BLaER1 (cell line): ENCODE measurements around the gene ATP5PD.
"Not testable (repeated sequence)": the region's sequence is repeated elsewhere in the genome, so short reads cannot be mapped to it uniquely, and the experiment has no call there.

Experiments used
- H3K27ac ChIP-seq: shearing (Covaris generic); formaldehyde crosslinking; 2 replicates; pipeline ENCODE4 v1.8.1; 2022
- H3K27me3 ChIP-seq: shearing (Covaris generic); formaldehyde crosslinking; 2 replicates; pipeline ENCODE4 v1.8.1; 2022
- H3K36me3 ChIP-seq: shearing (Covaris generic); formaldehyde crosslinking; 2 replicates; pipeline ENCODE4 v1.8.1; 2022
- H3K4me1 ChIP-seq: shearing (Covaris generic); formaldehyde crosslinking; 2 replicates; pipeline ENCODE4 v1.8.1; 2022
- H3K4me2 ChIP-seq: shearing (Covaris generic); formaldehyde crosslinking; 2 replicates; pipeline ENCODE4 v1.8.1; 2022
- H3K4me3 ChIP-seq: shearing (Covaris generic); formaldehyde crosslinking; 2 replicates; pipeline ENCODE4 v1.8.1; 2022
- H3K9ac ChIP-seq: shearing (Covaris generic); formaldehyde crosslinking; 2 replicates; pipeline ENCODE4 v1.8.1; 2022
- H3K9me3 ChIP-seq: shearing (Covaris generic); formaldehyde crosslinking; 2 replicates; pipeline ENCODE4 v1.8.1; 2022
- H4K20me1 ChIP-seq: shearing (Covaris generic); formaldehyde crosslinking; 2 replicates; pipeline ENCODE4 v1.8.1; 2022
- Cebpa-rat ChIP-seq: shearing (Covaris generic); IDR thresholded peaks from 2 replicates; pipeline ENCODE4 v1.8.1; 2022

The ATP5PD gene

GRCh38 chr17:75059369-75060345 lies 12.9 kb upstream of the ATP5PD start:
- Histone ChIP-seq H4K20me1 (no peaks in the 10 kb centered on the region), H3K4me3 (no peak overlapping the region), H3K9ac (peak overlapping the region; percentile 44; the same call in 1 of the 2 replicates), H3K4me2 (peak overlapping the region; percentile 47), H3K27ac (peak overlapping the region; percentile 77), H3K27me3 (no peaks in the 10 kb centered on the region), H3K4me1 (peaks cover 13% of the 10 kb centered on the region), H3K9me3 (no peaks in the 10 kb centered on the region), H3K36me3 (peaks cover 85% of the 10 kb centered on the region)
- TF ChIP-seq Cebpa-rat: no peak

- H3K9me3 ChIP-seq: no peaks in the 10 kb centered on the region
- no peak overlapping the region for H3K27ac ChIP-seq
- peaks cover 71% of the 10 kb centered on the region for H3K36me3 ChIP-seq
- H3K4me2 ChIP-seq: no peak overlapping the region
- no peak for TF ChIP-seq Cebpa-rat
- no peaks in the 10 kb centered on the region for H4K20me1 ChIP-seq
- no peak overlapping the region for H3K9ac ChIP-seq
- peaks cover 17% of the 10 kb centered on the region for H3K4me1 ChIP-seq
- H3K27me3 ChIP-seq: no peaks in the 10 kb centered on the region
- no peak overlapping the region for H3K4me3 ChIP-seq
Observed at GRCh38 chr17:75051941-75052340, 5.2 kb upstream of the ATP5PD start.

DNA sequence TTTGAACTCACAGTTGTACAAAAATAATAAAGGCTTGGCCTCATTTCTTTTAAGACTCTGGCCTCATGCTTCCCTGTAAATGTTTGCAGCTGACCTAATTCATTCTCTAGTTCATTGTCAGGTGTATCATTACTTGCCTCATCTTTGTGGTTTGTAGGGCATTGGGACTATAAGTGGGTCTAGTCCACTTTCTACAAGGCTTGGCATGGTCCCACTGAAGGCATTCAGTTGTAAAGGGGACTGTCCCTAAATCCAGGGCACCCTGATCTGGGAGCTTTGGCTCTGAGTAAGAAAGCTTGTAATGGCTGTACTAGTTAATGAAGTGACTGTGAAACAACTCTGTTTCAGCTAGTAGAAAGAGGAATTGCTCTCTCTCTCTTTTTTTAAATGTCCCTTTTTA lies 2.9 kb upstream of the ATP5PD start:
- H3K36me3 ChIP-seq: peaks cover 48% of the 10 kb centered on the region
- H3K4me3 ChIP-seq: no peak overlapping the region
- no peak overlapping the region for H3K27ac ChIP-seq
- H3K9ac ChIP-seq: no peak overlapping the region
- no peaks in the 10 kb centered on the region for H3K9me3 ChIP-seq
- 0 out of 2 replicates have a peak, but pooled peaks cover 5% of the 10 kb centered on the region for H4K20me1 ChIP-seq
- peaks cover 27% of the 10 kb centered on the region for H3K4me1 ChIP-seq
- no peaks in the 10 kb centered on the region for H3K27me3 ChIP-seq
- H3K4me2 ChIP-seq: no peak overlapping the region
- TF ChIP-seq Cebpa-rat: no peak

GRCh38 chr17:75049057-75049456 lies 2.3 kb upstream of the ATP5PD start:
- peak overlapping the region; percentile 99 for H3K4me2 ChIP-seq
- H3K27me3 ChIP-seq: no peaks in the 10 kb centered on the region
- no peak overlapping the region for H3K27ac ChIP-seq
- TF ChIP-seq Cebpa-rat: no peak
- no peak overlapping the region for H3K4me3 ChIP-seq
- H3K9ac ChIP-seq: no peak overlapping the region
- 0 out of 2 replicates have a peak, but pooled peaks cover 5% of the 10 kb centered on the region for H4K20me1 ChIP-seq
- H3K4me1 ChIP-seq: peaks cover 27% of the 10 kb centered on the region
- H3K9me3 ChIP-seq: no peaks in the 10 kb centered on the region
- peaks cover 42% of the 10 kb centered on the region for H3K36me3 ChIP-seq

DNA sequence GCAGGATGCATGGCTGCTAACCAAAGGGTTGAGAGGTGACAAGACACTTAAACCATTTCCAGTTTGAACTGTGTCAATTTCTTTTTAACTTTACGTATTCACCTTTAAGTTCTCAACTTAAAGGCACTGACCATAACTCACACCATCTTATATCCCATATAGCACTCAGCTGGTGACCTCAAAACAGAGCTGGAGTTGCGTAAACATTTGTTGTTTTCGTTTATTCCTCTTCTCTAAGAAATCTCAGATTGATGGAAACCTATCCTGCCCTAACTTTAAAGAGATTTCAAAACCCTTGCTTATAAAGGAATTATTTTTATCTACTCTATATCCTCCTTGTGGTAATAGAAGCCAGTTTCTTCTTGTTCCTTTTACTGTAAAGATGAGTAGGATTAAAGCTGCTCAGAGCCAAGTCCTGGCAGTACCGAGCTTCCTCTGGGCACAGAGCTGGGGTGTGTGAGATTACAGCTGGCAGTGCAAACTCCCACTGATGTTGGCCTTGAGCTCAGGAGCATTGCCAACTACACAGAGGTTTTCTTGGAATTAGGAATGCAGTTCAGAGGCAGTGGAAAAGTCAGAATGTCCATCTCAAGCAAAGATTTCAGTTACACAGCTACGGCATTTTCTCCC lies 1.6 kb upstream of the ATP5PD start:
- no peak for TF ChIP-seq Cebpa-rat
- Histone ChIP-seq H3K4me3 (peak overlapping the region; percentile 97), H4K20me1 (peaks cover 5% of the 10 kb centered on the region; the same call in 1 of the 2 replicates), H3K4me2 (peak overlapping the region; percentile 99), H3K27me3 (no peaks in the 10 kb centered on the region), H3K27ac (no peak overlapping the region), H3K36me3 (peaks cover 35% of the 10 kb centered on the region), H3K4me1 (peaks cover 27% of the 10 kb centered on the region), H3K9me3 (no peaks in the 10 kb centered on the region), H3K9ac (peak overlapping the region; percentile 89; the same call in 1 of the 2 replicates)

DNA sequence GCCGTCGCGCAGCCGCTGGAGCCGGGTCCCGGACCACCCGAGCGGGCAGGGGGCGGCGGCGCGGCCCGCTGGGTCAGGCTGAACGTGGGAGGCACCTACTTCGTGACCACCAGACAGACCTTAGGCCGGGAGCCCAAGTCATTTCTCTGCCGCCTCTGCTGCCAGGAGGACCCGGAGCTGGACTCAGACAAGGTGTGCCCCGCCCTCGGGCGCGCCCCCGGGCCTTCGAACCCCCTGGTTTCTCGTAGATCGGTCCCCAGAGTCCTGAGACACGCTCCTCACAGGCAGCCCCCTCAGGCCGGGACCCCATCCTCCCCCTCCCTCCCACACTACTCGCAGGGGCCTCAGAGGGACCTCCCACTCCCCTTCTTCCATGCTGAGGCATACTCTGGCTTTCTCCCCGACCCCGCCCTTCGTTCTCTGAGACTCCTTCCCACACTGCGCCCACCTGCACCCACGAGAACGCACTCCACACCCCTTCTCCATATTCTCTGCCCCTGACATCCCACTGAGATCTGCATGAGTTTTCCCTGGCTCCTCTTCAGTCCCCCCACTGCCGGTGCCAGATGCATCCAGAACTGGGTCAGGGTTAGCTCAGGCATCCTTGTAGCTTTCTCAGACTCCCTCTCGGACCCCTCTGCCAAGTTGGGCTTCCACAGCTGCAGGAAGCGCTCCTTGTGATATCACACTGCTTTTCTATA lies 779 bp upstream of the ATP5PD start:
- TF ChIP-seq Cebpa-rat: no peak
- no peaks in the 10 kb centered on the region for H3K9me3 ChIP-seq
- peak overlapping the region; percentile 89 for H3K9ac ChIP-seq
- peaks cover 27% of the 10 kb centered on the region for H3K4me1 ChIP-seq
- H4K20me1 ChIP-seq: peaks cover 13% of the 10 kb centered on the region; the same call in 1 of the 2 replicates
- H3K36me3 ChIP-seq: peaks cover 28% of the 10 kb centered on the region
- H3K4me2 ChIP-seq: peak overlapping the region; percentile 99
- peak overlapping the region; percentile 97 for H3K4me3 ChIP-seq
- H3K27me3 ChIP-seq: no peaks in the 10 kb centered on the region
- peak overlapping the region; percentile 81 for H3K27ac ChIP-seq

DNA sequence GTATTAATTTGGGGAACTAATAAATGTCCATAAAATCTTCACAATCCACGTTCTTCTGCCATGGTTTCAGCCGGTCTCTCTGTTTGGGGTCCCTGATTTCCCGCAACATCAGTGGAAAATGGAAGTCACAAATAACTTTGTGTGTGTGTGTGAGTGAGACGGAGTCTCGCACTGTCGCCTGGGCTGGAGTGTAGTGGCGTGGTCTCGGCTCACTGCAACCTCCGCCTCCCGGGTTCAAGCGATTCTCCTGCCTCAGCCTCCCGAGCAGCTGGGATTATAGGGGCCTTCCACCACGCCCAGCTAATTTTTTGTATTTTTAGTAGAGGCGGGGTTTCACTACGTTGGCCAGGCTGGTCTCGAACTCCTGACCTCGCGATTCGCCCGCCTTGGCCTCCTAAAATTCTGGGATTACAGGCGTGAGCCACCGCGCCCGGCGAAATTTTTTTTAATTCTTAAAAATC lies 793 bp downstream of the ATP5PD start:
- H4K20me1 ChIP-seq: peaks cover 13% of the 10 kb centered on the region; the same call in 1 of the 2 replicates
- peak overlapping the region; percentile 81 for H3K27ac ChIP-seq

GRCh38 chr17:75044716-75045115 lies 2.1 kb downstream of the ATP5PD start:
- no peaks in the 10 kb centered on the region for H3K9me3 ChIP-seq
- H3K9ac ChIP-seq: no peak overlapping the region
- no peak overlapping the region for H3K27ac ChIP-seq
- H3K27me3 ChIP-seq: no peaks in the 10 kb centered on the region
- H3K4me3 ChIP-seq: no peak overlapping the region
- H4K20me1 ChIP-seq: peaks cover 13% of the 10 kb centered on the region; the same call in 1 of the 2 replicates
- H3K4me2 ChIP-seq: no peak overlapping the region
- peaks cover 27% of the 10 kb centered on the region for H3K4me1 ChIP-seq
- peaks cover 36% of the 10 kb centered on the region for H3K36me3 ChIP-seq
- TF ChIP-seq Cebpa-rat: no peak

More for the DNA sequence above, 793 bp downstream of the ATP5PD start:
- H3K9ac ChIP-seq: peak overlapping the region; percentile 89
- peak overlapping the region; percentile 91 for H3K4me2 ChIP-seq
- H3K36me3 ChIP-seq: peaks cover 31% of the 10 kb centered on the region
- H3K27me3 ChIP-seq, H3K9me3 ChIP-seq: not testable (repeated sequence)
- H3K4me3 ChIP-seq: peak overlapping the region; percentile 97
- H3K4me1 ChIP-seq: peaks cover 27% of the 10 kb centered on the region

DNA sequence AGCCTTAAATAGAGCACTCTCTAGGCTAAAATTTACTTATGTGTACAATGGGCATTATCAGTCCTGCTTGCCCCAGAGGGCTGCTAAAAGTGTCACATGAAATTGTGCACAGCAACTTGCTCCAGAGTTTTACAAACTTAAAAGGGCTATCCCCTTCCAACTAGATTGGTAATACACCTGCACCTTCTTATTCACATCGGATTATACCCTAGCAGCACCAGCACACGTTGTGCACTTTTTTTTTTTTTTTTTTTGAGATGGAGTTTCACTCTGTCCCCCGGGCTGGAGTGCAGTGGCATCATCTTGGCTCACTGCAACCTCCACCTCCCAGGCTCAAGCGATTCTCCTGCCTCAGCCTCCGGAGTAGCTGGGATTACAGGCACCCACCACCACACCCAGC lies 3.0 kb downstream of the ATP5PD start:
- peaks cover 38% of the 10 kb centered on the region for H3K36me3 ChIP-seq
- not testable (repeated sequence) for H3K4me2 ChIP-seq, H3K9me3 ChIP-seq, H3K27me3 ChIP-seq, H3K27ac ChIP-seq, H3K9ac ChIP-seq, H3K4me3 ChIP-seq
- peaks cover 22% of the 10 kb centered on the region for H3K4me1 ChIP-seq
- peaks cover 13% of the 10 kb centered on the region; the same call in 1 of the 2 replicates for H4K20me1 ChIP-seq
